DMS153 treated with DMSO at 0.1 percent for 48 hours (cell line): ENCODE data around the gene KLC1.
"Not testable (repeated sequence)": the region's sequence is repeated elsewhere in the genome, so short reads cannot be mapped to it uniquely, and the experiment has no call there.

ENCODE experiments used
- DNase-seq: peaks from one replicate; lab custom pipeline; 2025; ENCODE audit not compliant: unreplicated experiment; lab: John Stamatoyannopoulos, UW

KLC1 gene

GRCh38 chr14:103628684-103629502 is at the start of gene KLC1:
TSS of gene KLC1 (plus strand) at chr14:103629211. CDS start at chr14:103654565, 25,354 bp downstream.
- DNase-seq: no peak

- no peak for DNase-seq
These were observed 47.8 kb upstream of the KLC1 start for GRCh38 chr14:103581206-103581605.

- no peak for DNase-seq
These were observed 46.9 kb upstream of the KLC1 start for GRCh38 chr14:103581954-103582703.

- DNase-seq: no peak
These were observed 44.6 kb upstream of the KLC1 start for GRCh38 chr14:103584326-103584915.

GRCh38 chr14:103593577-103593976 is 35.4 kb upstream of the KLC1 start:
- no peak for DNase-seq

GRCh38 chr14:103594265-103594664 is 34.7 kb upstream of the KLC1 start:
- no peak for DNase-seq

GRCh38 chr14:103597623-103598377 is 31.2 kb upstream of the KLC1 start:
- no peak for DNase-seq

GRCh38 chr14:103600503-103600902 is 28.5 kb upstream of the KLC1 start:
- no peak for DNase-seq

- DNase-seq: no peak
These were observed 24.4 kb upstream of the KLC1 start for GRCh38 chr14:103604620-103605019.

- DNase-seq: no peak
These were observed 21.9 kb upstream of the KLC1 start for GRCh38 chr14:103606963-103607668.

GRCh38 chr14:103607822-103608221 is 21.2 kb upstream of the KLC1 start:
- no peak for DNase-seq

- not testable (repeated sequence) for DNase-seq
These were observed 19.9 kb upstream of the KLC1 start for GRCh38 chr14:103609081-103609480.

GRCh38 chr14:103611215-103611614 is 17.8 kb upstream of the KLC1 start:
- no peak for DNase-seq

GRCh38 chr14:103613517-103613916 is 15.5 kb upstream of the KLC1 start:
- DNase-seq: no peak

- no peak for DNase-seq
These were observed 12.2 kb upstream of the KLC1 start for GRCh38 chr14:103616635-103617300.

GRCh38 chr14:103619057-103619456 is 10.0 kb upstream of the KLC1 start:
- no peak for DNase-seq

- DNase-seq: no peak
These were observed 7.2 kb upstream of the KLC1 start for GRCh38 chr14:103621860-103622259.

GRCh38 chr14:103623308-103623707 is 5.7 kb upstream of the KLC1 start:
- DNase-seq: no peak

GRCh38 chr14:103623883-103624482 is 5.0 kb upstream of the KLC1 start:
- no peak for DNase-seq

GRCh38 chr14:103624860-103625259 is 4.2 kb upstream of the KLC1 start:
- DNase-seq: no peak
